ENCODE data around the gene SNX19. TPM values are rescaled to one million over a fixed set of nuclear protein-coding genes. Genes with fewer than 3 reads are reported as not detected.
A peak's percentile ranks its signal among the peaks of the same experiment; 100 is the strongest.

The SNX19 gene
- total RNA-seq, 1 donor from 2014 or later = 56.3 TPM

DNA sequence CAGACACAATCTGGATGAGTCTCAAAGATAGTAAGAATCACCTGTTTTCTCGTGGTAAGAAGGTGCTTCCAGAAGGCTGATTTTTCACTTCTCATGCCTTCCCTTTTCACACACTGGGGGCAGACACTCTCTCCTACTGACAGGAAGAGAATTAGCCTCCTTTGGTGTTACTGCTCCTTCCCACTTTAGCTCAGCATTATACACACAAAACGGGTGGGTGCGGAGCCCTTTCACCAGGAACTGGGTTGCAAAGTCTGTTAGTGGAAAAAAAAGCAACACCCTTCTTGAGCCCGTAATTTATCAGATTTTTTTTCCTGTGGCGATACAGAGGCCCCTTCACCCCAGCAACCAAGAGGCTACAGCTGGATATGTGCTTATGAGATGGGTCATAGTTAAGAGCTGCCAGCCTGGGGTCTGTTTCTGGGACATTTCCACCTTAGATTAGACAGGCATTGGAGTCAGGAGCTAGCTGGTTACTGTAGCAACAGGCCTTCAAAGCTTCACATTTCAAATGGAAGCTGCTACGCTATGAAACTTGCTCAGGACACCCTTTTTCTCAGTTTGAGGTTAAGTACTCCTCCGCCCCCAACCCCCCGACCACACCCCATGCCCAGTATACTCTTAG, 48.1 kb downstream of the SNX19 start:
- no peak for DNase-seq (ENCODE audit: low spot score, unreplicated experiment)

GRCh38 chr11:130866831-130867230, 49.4 kb downstream of the SNX19 start:
- Mint-ChIP-seq H3K27ac (no peak overlapping the region), H3K36me3 (ENCODE audit: insufficient read depth) (no peaks in the 10 kb centered on the region), H3K4me1 (ENCODE audit: low read depth) (peaks cover 3% of the 10 kb centered on the region), H3K9me3 (ENCODE audit: low read depth) (no peaks in the 10 kb centered on the region), H3K4me3 (ENCODE audit: low read depth) (no peak overlapping the region), H3K27me3 (peaks cover 3% of the 10 kb centered on the region)
- DNase-seq (ENCODE audit: low spot score, unreplicated experiment) = no peak
- TF ChIP-seq, protein P1, sequence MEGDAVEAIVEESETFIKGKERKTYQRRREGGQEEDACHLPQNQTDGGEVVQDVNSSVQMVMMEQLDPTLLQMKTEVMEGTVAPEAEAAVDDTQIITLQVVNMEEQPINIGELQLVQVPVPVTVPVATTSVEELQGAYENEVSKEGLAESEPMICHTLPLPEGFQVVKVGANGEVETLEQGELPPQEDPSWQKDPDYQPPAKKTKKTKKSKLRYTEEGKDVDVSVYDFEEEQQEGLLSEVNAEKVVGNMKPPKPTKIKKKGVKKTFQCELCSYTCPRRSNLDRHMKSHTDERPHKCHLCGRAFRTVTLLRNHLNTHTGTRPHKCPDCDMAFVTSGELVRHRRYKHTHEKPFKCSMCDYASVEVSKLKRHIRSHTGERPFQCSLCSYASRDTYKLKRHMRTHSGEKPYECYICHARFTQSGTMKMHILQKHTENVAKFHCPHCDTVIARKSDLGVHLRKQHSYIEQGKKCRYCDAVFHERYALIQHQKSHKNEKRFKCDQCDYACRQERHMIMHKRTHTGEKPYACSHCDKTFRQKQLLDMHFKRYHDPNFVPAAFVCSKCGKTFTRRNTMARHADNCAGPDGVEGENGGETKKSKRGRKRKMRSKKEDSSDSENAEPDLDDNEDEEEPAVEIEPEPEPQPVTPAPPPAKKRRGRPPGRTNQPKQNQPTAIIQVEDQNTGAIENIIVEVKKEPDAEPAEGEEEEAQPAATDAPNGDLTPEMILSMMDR (IDR thresholded peaks at IDR 0.05; ENCODE audit: unreplicated experiment) = no peak

More for the DNA sequence above, 48.1 kb downstream of the SNX19 start:
- H3K27ac Mint-ChIP-seq = no peak overlapping the region
- no peak overlapping the region for H3K4me3 Mint-ChIP-seq (ENCODE audit: low read depth)
- no peaks in the 10 kb centered on the region for H3K9me3 Mint-ChIP-seq (ENCODE audit: low read depth)
- H3K27me3 Mint-ChIP-seq = no peaks in the 10 kb centered on the region
- peaks cover 3% of the 10 kb centered on the region for H3K4me1 Mint-ChIP-seq (ENCODE audit: low read depth)
- no peaks in the 10 kb centered on the region for H3K36me3 Mint-ChIP-seq (ENCODE audit: insufficient read depth)
- TF ChIP-seq, protein P1 (IDR thresholded peaks at IDR 0.05; ENCODE audit: unreplicated experiment) = no peak

- Mint-ChIP-seq H3K4me1 (ENCODE audit: low read depth) (no peaks in the 10 kb centered on the region), H3K9me3 (ENCODE audit: low read depth) (no peaks in the 10 kb centered on the region), H3K27ac (no peak overlapping the region), H3K4me3 (ENCODE audit: low read depth) (no peak overlapping the region), H3K36me3 (ENCODE audit: insufficient read depth) (no peaks in the 10 kb centered on the region), H3K27me3 (peaks cover 9% of the 10 kb centered on the region)
- TF ChIP-seq, protein P1 (IDR thresholded peaks at IDR 0.05; ENCODE audit: unreplicated experiment) = no peak
- no peak for DNase-seq (ENCODE audit: low spot score, unreplicated experiment)
Observed at GRCh38 chr11:130865774-130866114, 50.5 kb downstream of the SNX19 start.

DNA sequence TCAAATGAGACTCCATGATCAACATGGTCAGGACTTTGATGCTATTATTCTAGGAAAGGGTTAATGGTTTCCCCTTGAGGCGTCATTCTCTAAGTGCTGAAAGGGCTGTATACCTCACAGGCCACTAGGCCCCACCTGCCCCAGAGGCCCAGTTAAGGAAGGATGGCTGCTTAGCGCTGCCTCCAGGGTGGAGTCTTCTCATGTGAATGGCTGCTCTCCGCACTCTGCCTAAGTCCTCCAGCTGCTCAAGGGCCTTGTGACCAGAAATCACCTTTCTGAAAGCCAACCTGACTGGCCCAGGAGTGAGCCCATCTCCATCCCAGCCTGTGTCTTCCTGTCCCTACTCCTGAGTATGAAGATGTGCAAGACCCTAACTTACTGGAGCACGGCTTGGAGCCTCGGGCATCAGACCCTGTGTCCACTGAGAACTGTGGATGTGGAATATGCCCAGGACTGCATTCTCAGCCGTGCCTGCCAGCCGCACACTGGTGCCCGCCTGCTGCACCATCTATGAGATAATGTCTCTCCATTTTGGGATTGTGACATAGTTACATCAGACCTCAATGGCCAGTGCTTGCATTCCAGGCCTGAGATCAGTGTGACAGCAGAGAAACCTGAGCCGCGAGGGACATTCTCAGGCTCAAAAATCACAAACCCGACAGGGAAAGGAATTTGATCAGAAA, 51.0 kb downstream of the SNX19 start:
- Mint-ChIP-seq H3K9me3 (ENCODE audit: low read depth) (no peaks in the 10 kb centered on the region), H3K36me3 (ENCODE audit: insufficient read depth) (no peaks in the 10 kb centered on the region), H3K27ac (no peak overlapping the region), H3K4me3 (ENCODE audit: low read depth) (no peak overlapping the region), H3K27me3 (peaks cover 9% of the 10 kb centered on the region), H3K4me1 (ENCODE audit: low read depth) (no peaks in the 10 kb centered on the region)
- no peak for DNase-seq (ENCODE audit: low spot score, unreplicated experiment)
- TF ChIP-seq, protein P1 (IDR thresholded peaks at IDR 0.05; ENCODE audit: unreplicated experiment) = no peak

DNA sequence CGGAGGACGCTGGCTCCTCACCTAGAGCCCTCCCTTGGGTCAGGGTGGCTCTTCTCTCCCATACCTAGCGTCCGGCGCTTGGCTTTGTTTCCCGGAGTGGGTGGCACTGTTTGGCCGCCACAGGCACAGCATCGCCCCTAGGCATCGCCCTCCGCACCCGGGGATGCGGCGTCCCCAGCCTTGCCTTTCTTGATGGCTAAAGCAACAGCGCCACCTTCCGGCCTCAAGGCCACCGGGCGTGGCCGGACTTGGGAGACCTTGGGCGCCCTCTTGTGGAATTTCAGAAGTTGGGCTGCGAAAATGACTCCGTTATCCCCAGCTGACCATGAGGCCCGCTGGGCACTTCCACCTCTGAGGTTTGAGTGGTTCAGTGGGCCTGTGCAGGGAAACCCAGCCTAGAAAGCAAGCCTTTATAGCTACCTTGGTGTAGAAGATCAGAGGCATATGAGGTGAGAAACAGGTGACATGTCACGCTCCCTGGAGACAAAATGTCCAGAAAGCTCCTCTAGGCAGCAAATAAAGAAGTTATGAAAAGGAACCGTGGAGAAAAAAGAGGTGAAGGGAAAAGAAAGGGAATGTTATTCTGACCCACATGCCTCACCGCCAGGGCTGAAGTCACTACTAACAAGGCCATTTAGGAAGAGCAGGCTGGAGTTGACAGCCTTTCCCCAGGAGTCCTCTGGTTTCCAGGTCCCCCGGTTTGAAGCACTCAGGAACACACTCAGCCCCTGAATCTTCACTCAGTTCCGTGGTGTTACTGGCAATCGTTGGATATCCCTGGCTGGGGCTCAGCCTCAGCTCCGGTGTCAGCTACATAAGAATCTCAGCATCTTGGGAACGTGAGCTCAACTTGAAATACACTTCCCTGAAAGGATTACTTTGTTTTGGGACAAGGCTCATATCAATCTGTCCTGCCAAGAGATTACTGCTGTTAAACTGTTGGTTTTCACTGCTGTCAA, 54.1 kb downstream of the SNX19 start:
- TF ChIP-seq, protein P1 (IDR thresholded peaks at IDR 0.05; ENCODE audit: unreplicated experiment) = peak; percentile 100
- Mint-ChIP-seq H3K36me3 (ENCODE audit: insufficient read depth) (no peaks in the 10 kb centered on the region), H3K27ac (no peak overlapping the region), H3K27me3 (peaks cover 14% of the 10 kb centered on the region), H3K4me3 (ENCODE audit: low read depth) (no peak overlapping the region), H3K4me1 (ENCODE audit: low read depth) (no peaks in the 10 kb centered on the region), H3K9me3 (ENCODE audit: low read depth) (peaks cover 1% of the 10 kb centered on the region)
- DNase-seq (ENCODE audit: low spot score, unreplicated experiment) = peak; percentile 93
